DMS153 (cell line): ENCODE data around the gene GLIS1.

Experiments used
- DNase-seq: peaks from one replicate; lab custom pipeline; 2025; lab: John Stamatoyannopoulos, UW

GLIS1 gene

DNA sequence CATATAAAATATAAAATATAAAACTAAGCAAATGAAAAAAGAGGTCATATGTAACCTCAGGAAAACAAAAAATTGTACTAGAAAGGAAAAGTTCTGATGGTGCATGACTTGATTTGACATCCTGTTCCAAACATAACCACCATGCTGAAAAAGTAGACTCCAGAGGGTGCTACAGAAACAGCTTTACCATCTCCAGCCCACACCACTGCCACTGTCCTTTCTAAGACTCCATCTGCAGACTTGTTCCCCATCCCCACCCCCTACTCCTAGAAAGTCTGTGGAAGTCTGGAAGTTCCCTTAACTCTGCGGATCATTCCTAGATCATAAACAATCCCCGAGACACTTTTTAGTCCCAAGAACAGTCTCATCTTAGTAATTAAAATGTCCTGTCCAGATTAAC, 20.5 kb downstream of the GLIS1 start:
- no peak for DNase-seq

DNA sequence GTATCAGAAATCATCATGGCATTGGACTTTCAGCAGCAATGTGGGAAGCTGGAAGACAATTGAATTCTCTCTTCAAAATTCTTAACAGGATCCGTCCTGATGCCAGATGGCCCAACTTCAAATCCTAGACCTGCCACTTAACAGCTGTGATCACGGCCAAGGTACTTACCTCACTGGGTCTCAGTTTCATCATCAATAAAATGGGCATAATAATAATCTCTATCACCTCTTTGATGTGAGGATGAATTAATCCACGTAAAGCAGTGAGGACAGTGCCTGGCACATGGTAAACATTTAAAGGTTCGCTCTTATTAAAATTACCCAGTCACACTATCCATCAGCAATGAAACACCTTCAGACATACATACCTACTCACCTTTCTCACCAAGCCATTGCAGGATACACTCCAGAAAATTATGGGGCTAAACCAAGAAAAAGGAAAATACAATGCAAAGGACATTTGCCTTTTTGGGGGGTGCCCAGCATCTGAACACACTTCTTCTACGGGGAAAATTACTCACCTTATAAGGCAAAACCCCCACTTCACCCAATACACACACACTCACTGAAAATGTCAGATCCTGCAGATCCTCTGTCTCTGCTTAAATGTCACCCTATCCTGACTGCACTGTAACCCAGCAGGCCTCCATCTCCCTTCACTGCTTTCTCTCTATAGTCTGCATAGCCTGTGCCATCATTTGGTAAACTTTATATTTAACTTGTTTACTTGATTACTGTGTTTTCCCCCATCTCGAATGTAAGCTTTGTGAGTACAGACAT, 21.7 kb downstream of the GLIS1 start:
- DNase-seq: no peak

DNA sequence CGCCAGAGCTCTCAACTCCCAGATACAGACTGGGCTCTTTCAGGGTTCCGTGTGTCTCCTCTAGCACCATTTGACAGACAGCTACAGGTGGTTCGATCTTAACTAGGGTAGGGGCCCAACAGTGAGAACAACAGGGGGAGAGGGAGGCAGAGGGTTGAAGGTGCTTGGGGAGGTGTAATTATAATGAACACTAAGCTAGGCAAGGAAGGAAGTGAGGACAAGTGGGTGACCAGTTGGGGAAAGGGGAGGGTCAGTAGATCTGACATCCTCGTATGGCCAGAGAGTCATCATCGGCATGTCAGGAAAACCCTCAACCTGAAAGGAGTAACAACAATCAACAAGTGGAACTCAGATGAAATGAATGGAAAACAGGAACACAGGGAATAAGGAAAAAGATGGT, 22.8 kb downstream of the GLIS1 start:
- DNase-seq: no peak

DNA sequence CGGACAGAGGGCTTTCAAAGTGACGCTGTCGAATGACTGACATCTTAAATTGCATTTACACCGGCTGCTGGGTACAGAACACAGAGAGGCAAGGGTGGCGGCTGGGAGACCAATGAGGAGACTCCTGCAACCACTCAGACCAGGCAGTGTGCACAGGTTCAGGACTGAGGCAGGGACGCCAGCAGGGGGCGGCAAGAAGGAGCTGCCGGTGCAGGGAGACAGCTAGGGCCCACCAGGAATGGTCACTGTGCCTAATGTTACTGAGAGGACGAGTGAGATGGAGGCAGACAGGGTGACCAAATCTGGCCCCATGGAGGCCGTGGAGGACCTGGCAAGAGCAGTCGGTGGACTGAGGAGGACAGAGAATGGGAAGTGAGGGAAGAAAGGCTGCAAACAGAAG, 23.5 kb downstream of the GLIS1 start:
- DNase-seq: no peak

DNA sequence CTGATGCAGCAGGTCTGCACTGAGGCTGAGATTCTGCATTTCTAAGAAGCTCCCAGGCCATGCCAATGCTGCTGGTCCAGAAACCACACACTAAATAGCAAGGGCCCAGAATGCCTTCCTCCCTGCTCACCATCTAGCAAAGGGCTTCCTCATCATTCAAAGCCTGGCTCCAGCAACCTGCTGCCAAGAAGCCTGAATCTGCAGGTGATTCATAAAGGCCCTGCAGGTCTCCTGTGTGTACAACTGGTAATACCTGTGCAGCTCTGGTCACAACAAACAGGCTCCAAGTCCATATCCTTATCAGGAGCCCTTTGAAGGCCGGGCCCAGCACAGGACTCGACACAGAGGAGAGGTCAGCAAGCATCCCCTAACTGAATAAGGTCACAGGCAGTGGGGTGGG, 26.7 kb downstream of the GLIS1 start:
- DNase-seq: no peak

DNA sequence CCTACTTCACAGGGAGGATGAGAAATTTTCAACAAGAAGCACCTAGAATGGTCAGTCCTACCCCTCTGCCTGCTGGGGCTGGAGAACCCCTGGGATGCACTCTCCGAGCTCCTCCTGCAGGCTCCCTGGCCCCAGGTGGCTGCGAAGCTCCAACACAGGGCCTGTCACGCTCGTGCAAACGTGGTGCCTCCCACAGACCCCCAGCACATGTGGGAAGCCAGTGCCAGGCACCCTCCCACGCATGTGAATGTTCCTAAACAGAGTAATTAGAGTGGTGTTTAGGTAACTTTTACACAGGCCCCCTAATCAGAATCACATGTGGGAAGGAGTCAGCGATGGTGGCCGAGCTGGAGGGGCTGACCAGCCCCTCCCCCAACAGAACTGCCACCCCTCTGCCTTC, 28.4 kb downstream of the GLIS1 start:
- DNase-seq: no peak

DNA sequence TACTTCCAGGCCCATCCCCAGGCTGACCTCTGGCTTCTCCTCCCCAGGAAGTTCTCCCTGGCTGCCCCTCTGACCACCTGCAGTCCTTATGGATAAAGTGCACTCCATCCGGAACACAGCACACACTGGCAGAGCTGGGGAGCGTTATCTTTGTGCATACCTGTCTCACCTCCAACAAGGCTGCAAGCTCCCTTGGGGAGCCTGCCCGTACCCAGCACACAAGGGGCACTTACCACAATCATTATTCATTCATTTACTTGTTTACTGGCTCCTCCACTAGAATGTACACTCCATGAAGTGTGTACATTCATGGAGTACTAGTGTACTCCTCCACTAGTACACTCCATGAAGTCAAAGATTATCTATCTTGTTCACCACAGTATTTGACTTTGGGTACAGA, 30.3 kb downstream of the GLIS1 start:
- no peak for DNase-seq

DNA sequence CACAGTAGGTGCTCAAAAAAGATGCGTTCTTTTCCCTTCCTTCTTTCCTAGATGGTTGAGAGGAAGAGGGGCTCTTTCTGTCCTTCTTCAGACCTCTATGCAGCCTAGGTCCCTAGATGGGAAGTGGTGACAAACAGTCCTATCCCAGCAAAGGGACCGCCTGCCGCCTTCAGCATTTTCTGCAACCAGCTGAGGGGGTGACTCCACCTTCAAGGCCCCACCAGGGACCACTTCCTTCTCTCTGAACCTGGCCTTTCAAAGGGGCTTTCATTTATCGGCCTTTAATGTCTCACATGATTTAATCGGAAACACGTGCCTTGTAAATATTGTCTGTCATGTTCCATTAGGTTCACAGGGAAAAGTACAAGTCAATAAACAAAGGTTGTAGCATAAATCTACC, 32.6 kb downstream of the GLIS1 start:
- no peak for DNase-seq

DNA sequence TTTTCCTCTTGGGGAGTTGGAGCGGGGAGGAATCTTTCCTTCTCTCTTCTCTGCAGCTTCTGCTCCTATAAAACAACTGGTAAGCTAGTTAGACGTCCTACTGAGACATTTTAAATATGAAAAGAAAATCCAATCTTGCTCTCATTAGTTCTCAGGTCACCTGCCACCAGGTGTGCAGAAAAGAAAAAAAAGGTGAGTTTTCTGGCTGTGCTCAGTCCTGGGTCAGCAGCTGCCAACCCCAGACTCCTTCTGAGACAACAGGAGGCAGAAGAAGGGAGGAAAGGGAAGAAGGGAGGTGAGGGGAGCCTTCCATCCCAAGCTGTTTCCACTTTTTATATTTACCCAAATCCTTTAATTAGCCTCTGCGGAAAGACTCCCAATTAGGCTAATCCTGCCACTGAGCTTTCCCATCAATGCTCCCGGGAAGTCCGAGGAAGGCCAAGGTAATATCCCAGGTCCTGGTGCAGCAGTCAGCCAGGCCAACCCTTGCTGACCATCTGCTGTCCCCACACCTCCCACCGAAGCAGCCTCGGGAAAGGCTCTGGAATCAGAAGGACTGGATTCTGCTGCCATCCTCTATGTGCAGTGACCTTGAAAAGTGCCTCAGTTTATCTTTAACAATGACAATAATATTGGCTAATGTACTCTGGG, 33.4 kb downstream of the GLIS1 start:
- no peak for DNase-seq

DNA sequence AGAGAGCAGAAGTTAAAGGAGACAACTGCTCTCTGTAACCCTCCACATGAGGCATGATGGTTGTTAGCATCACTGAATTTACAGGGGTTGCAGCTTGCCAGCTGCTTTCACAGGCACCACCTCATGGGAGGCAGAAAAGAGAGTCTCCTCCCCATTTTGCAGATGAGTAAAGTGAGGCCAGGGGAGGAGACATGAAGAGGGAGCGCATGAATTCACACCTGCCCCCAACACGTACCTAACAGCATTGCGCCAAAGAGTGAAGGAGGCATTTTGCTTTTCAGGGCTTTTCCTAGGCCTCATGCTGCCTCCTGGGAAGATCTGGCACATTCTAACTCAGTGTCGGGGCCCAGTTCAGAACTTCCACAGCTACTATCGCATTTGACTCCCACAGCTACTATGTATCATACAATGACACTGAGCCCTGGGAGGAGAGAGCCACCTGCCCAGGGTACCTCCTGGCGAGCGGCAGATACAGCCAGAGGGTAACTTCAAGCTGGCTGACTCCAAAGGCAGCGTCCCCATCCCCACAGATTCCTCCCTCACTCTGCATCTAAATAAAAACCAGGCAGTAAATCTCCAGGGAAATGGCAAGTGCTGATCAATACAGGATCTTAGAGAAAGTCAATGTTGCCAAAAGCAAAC, 34.0 kb downstream of the GLIS1 start:
- DNase-seq: no peak

DNA sequence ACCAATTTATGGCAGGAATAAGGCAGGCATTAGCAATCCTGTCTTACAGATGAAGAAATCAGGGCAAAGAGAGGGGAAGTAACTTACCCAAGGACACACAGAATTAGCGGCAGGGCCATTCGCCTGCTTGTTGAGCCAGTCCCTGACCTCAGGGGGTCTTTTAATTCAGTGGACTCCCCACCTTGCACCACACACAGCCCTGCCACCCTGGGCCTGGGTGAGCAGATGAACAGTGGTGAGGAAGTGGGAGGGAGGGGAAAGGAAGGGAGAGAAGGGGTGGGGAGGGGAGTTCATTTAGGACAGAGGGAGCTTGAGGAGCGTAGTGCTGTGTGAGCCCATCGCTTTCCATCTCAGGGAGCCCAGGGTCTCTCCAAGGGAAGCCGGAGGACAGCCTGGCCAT, 34.7 kb downstream of the GLIS1 start:
- DNase-seq: no peak

DNA sequence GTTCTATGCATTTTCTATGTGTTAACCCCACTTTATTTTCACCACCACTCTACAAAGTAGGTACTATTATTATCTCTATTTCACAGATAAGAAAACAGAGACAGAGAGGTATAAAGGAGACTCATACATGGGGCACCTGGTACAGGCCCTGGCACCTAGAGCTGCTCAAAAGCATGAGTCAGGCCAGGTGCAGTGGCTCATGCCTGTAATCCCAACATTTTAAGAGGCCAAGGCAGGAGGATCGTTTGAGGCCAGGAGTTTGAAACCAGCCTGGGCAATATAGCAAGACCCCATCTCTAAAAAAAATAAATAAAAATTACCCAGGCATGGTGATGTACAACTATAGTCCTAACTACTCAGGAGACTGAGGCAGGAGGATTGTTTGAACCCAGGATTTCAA, 35.8 kb downstream of the GLIS1 start:
- DNase-seq: no peak

DNA sequence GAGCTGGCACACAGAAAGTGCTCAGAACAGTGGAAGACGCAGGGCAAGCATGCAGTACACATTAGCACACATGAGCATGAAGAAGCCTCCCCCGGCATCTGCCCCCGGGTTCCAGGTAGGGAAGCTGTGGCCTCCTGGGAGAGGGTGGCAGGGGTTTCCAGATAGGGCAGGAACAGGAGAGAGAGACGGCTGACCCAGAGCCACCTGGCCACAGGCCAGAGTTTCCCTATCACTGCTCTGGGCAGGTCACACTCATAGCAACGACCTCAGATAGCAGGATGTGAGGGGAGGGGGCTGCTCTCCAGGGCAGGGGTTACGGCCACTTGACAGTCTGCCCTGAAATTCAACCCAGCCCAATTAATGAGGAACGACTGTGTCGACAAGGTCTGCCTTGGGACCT, 36.6 kb downstream of the GLIS1 start:
- no peak for DNase-seq

DNA sequence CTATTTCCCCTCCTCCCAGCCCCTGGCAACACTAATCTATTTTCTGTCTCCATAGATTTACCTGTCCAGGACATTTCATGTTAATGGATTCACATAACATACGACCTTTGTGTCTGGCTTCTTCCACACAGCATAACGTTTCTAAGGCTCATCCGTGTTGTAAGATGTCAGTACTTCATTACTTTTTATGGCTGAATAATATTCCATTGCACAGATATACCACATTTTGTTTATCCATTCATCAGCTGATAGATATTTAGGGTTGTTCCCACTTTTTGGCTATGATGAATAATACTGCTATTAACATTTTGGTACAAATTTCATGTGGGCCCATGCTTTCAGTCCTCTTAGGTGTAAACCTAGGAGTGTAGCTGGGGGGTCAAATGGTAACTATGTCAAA, 38.2 kb downstream of the GLIS1 start:
- no peak for DNase-seq

DNA sequence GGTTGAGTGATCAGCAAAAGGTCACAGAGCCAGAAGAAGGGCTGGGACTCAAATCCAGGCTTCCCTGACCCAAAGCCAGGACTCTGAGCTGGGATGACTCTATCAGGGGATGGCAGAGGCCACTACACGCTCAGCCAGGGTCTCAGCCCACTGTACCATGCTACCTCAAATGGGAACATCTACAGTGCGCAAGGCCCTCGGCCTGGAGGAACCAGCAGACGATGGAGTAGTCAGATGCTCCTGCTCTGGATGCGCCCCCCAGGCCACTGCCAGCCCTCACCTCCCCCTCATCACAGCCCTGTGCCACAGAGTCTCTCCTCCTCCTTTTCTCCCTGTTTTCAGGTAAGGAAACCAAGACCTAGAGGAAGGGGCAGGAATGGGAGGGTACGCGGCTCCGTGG, 39.0 kb downstream of the GLIS1 start:
- no peak for DNase-seq

DNA sequence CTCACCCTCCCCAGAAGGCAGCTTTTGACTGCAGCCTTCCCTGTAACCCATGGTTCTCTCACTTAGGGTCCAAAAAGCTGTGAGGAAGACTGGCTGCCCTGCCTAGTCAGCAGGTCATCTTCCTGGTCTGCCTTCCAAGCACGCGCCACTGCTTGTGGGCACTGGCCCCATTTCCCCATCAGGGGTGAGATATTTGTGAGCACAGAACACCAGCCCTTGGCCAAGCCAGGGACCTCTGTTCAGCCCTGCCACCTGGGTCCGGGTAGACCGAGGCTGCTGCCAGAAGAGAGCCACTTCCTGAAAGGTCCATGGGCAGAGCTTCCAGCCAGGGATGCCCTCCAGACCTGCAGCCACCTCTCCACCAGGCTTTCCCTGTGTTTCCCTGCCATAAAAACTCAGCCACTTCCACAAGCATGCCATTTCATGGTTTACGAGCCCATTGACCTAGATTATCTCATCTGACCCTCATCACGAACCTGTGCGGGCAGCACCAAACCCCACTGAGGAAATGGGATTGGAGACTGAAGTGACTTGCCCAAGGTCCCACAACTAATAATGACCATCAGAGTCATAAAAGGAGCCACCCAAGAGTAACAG, 40.5 kb downstream of the GLIS1 start:
- DNase-seq: no peak

DNA sequence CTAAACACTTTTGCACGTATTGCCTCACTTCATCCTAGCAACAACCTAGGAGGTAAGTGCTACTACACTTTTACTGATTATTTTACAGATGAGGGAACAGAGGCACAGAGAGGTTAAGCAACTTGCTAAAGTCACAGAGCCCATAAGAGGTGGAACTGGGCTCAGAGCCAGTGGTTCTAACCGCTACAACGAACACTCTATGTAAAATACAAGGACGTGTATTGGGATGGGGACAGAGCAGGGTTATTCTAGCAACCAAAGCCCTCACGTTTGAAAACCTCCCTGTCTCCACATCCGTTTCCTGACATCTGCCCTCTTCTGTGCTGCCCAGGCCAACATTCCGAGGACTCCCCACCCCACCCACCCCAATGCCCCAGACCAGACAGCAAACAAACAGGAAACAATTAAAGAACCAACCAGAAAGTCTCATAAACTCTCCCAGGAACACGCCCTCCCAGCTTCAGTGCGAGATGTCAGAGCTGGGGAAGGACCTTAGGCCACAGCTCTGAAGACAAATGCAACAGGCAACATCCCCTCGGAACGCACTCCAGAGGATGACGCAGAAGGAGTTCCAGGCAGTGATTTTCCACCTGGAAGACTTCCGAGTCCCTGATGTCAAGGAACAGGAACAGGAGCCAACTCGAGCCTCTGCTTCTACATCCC, 41.1 kb downstream of the GLIS1 start:
- no peak for DNase-seq

DNA sequence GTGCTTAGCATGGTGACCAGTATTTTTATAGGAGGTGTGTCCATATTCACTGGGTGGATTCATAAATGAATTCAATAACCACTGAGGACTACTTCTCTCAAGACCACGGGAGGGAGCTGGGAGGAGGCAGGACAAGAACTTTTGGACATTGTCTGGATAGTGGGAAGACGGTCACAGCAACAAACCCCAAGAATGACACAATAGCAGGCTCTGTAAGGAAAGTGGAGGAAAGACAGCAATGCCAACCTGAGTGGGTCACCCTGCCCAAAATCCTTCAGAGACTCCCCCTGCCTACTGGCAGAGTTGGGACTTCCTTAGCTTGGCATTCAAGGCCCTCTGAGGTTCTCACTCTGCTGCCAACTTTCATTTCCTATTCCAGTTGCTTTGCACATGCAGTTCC, 42.0 kb downstream of the GLIS1 start:
- DNase-seq: no peak

DNA sequence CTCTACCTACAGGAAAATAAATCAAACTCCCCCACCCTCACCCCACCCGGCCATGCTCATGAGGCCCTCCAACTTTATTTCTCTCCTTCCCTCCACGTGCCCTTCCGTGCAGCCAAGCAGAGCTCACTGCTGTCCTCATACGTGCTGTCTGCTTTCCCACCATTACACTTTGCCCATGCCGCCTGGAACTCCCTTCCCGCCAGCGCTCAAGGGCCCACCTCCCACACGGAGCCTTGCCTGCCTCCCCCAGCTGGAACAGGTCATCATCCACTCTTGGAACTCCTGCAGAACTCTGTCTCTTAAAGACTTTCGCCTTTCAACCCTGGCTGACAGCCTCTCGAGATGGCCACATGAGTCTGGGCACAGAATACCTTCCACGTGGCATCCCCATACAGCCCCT, 42.4 kb downstream of the GLIS1 start:
- DNase-seq: no peak

DNA sequence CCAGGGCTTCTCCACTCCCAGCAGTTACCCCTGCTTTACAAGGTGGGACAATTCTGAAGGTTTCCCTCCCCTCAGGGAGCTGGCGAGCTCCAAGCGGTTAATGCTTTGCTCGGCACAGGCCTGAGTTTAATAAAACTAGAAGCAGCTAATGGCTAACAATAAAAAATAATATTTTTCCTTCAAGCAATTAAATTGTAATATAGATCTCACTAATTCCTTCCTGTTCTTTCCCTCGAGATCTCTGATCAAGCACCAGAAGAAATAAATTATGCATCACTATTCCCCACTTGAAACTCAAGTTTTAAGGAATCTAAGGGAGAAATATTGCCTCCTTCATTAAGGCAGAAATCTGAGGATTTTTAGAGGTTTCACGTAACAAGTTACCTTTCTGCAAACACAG, 42.9 kb downstream of the GLIS1 start:
- no peak for DNase-seq

DNA sequence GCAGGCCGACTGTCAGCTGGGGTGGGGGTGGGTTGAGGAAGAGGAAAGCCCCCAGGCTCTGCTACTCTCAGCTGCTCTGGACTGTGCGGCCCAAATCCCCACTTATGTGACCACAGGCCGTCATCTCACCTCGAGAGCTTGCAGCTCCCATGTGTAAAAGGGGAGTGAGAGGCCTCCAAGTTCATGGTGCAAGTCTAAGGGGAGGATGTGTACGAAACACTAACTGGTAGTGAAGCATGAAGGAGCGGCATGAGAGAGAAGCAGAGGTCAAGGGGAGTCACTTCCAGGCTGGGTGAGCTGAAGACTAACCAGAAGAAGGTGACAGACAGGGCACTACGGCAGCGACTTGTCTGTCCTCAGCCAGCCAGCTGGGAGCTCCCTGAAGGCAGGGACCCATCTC, 43.8 kb downstream of the GLIS1 start:
- no peak for DNase-seq

DNA sequence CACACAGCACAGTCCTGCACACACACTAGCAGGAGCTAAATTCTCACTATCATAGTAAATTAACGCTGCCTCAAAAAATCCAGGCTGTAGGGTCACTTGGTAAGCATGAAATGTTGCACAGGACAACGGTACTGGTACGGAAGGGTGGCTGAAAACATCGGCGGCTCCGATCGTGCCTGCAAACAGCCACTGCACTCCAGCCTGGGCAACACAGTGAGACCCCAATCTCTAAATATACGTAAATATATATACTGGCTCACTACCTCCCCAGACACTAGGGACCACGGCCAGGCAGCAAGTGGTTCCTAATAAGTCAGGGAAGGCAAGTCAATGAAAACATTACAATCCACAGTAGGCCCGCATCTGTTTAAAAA, 44.3 kb downstream of the GLIS1 start:
- no peak for DNase-seq
